ENCODE data around the gene YARS1. TPM values are rescaled to one million over a fixed set of nuclear protein-coding genes. Genes with fewer than 3 reads are reported as not detected.
A peak's percentile ranks its signal among the peaks of the same experiment; 100 is the strongest.

The YARS1 gene
- total RNA-seq, 1 donor from 2014 or later, result 219 TPM

GRCh38 chr1:32768110-32768850, 48.9 kb downstream of the YARS1 start:
- Mint-ChIP-seq H3K4me1 (ENCODE audit: low read depth, unreplicated experiment) (peaks cover 51% of the 10 kb centered on the region), H3K27ac (ENCODE audit: unreplicated experiment) (no peak overlapping the region), H3K27me3 (ENCODE audit: low read depth, unreplicated experiment) (no peaks in the 10 kb centered on the region), H3K4me3 (ENCODE audit: unreplicated experiment) (peak overlapping the region; percentile 50), H3K36me3 (ENCODE audit: low read depth, unreplicated experiment) (peaks cover 26% of the 10 kb centered on the region), H3K9me3 (ENCODE audit: unreplicated experiment) (no peaks in the 10 kb centered on the region)
- Histone ChIP-seq H3K4me1 (ENCODE audit: insufficient read depth, low read length) (peaks cover 20% of the 10 kb centered on the region), H4K20me1 (ENCODE audit: insufficient read depth, low read length) (peaks cover 25% of the 10 kb centered on the region), H3K27ac (ENCODE audit: low read depth, low read length) (no peak overlapping the region), H3K27me3 (ENCODE audit: insufficient read depth, low read length) (no peaks in the 10 kb centered on the region), H3K36me3 (ENCODE audit: insufficient read depth, low read length) (no peaks in the 10 kb centered on the region), H3K79me2 (ENCODE audit: insufficient read depth, low read length) (peaks cover 28% of the 10 kb centered on the region), H3K9ac (ENCODE audit: low read length) (no peak overlapping the region), H3K4me2 (ENCODE audit: low read length) (no peak overlapping the region), H2AFZ (ENCODE audit: low read depth, low read length) (no peak overlapping the region), H3K4me3 (ENCODE audit: insufficient read depth, low read depth, low read length) (no peak overlapping the region), H3K9me3 (ENCODE audit: insufficient read depth, low read depth, low read length) (no peaks in the 10 kb centered on the region)
- FAIRE-seq (no peak), DNase-seq (ENCODE audit: low read depth) (no peak)
- no peak for TF ChIP-seq CTCF (IDR thresholded peaks at IDR 0.05; ENCODE audit: insufficient read depth, low read depth, low read length)
- TF ChIP-seq EZH2 (IDR thresholded peaks at IDR 0.05; ENCODE audit: insufficient read depth, low read length), result no peak

DNA sequence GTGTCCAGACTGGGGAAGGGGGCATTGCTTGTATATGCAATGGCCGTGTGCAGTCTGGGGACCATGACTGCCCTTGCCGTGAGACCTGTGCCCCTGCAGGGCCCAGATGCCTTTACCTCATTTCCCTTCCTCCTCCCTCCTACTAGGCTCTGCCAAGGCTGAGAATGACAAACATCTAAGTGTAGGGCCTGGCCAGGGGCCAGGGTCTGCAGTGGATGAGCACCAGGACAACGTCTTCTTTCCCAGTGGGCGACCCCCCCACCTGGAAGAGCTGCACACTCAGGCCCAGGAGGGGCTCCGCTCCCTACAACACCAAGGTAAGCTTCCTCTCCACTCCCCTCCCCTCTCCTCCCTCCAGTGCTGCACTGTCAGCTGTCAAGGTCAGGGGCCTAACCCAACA, 49.5 kb downstream of the YARS1 start:
- no peak overlapping the region for H3K4me2 ChIP-seq (ENCODE audit: low read length)
- H3K4me1 ChIP-seq (ENCODE audit: insufficient read depth, low read length), result peaks cover 20% of the 10 kb centered on the region
- no peak for DNase-seq (ENCODE audit: low read depth)
- Mint-ChIP-seq H3K9me3 (ENCODE audit: unreplicated experiment) (peaks cover 2% of the 10 kb centered on the region), H3K27me3 (ENCODE audit: low read depth, unreplicated experiment) (no peaks in the 10 kb centered on the region), H3K4me3 (ENCODE audit: unreplicated experiment) (peak overlapping the region; percentile 72), H3K36me3 (ENCODE audit: low read depth, unreplicated experiment) (peaks cover 24% of the 10 kb centered on the region), H3K27ac (ENCODE audit: unreplicated experiment) (no peak overlapping the region), H3K4me1 (ENCODE audit: low read depth, unreplicated experiment) (peaks cover 47% of the 10 kb centered on the region)
- no peaks in the 10 kb centered on the region for H3K9me3 ChIP-seq (ENCODE audit: insufficient read depth, low read depth, low read length)
- H3K27me3 ChIP-seq (ENCODE audit: insufficient read depth, low read length), result no peaks in the 10 kb centered on the region
- peaks cover 23% of the 10 kb centered on the region for H4K20me1 ChIP-seq (ENCODE audit: insufficient read depth, low read length)
- no peak for FAIRE-seq
- H3K9ac ChIP-seq (ENCODE audit: low read length), result no peak overlapping the region
- no peaks in the 10 kb centered on the region for H3K36me3 ChIP-seq (ENCODE audit: insufficient read depth, low read length)
- H3K79me2 ChIP-seq (ENCODE audit: insufficient read depth, low read length), result peaks cover 32% of the 10 kb centered on the region
- no peak overlapping the region for H3K27ac ChIP-seq (ENCODE audit: low read depth, low read length)
- no peak overlapping the region for H3K4me3 ChIP-seq (ENCODE audit: insufficient read depth, low read depth, low read length)
- no peak overlapping the region for H2AFZ ChIP-seq (ENCODE audit: low read depth, low read length)
- TF ChIP-seq EZH2 (IDR thresholded peaks at IDR 0.05; ENCODE audit: insufficient read depth, low read length) (no peak), CTCF (IDR thresholded peaks at IDR 0.05; ENCODE audit: insufficient read depth, low read depth, low read length) (no peak)

DNA sequence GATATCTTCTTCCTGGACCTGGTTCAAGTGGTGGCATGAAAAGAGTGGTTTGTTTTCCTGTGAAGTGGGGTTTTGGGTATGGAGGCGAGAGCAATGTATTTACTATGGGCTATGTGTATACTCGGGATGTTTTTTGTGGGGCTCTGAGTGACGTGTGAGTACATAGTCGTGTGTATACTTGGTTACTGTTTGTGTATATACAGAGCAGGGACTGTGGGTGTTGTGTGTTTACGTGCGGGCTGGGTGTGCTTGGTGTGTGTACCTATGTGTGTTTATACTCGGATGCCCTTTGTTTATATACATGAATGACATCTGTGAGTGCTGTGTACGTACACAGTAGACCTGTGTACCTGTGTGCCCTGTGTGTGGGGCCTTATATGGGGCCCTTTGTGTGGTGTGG, 50.0 kb downstream of the YARS1 start:
- H3K4me1 Mint-ChIP-seq (ENCODE audit: low read depth, unreplicated experiment), result peaks cover 44% of the 10 kb centered on the region
- H3K9me3 Mint-ChIP-seq (ENCODE audit: unreplicated experiment), result peaks cover 2% of the 10 kb centered on the region

More for the DNA sequence above, 50.0 kb downstream of the YARS1 start:
- peaks cover 23% of the 10 kb centered on the region for H4K20me1 ChIP-seq (ENCODE audit: insufficient read depth, low read length)
- peaks cover 35% of the 10 kb centered on the region for H3K79me2 ChIP-seq (ENCODE audit: insufficient read depth, low read length)
- H3K27me3 Mint-ChIP-seq (ENCODE audit: low read depth, unreplicated experiment), result no peaks in the 10 kb centered on the region
- H3K4me2 ChIP-seq (ENCODE audit: low read length), result no peak overlapping the region
- no peak overlapping the region for H2AFZ ChIP-seq (ENCODE audit: low read depth, low read length)
- H3K4me1 ChIP-seq (ENCODE audit: insufficient read depth, low read length), result peaks cover 21% of the 10 kb centered on the region
- H3K27ac Mint-ChIP-seq (ENCODE audit: unreplicated experiment), result no peak overlapping the region
- H3K9me3 ChIP-seq (ENCODE audit: insufficient read depth, low read depth, low read length), result no peaks in the 10 kb centered on the region
- H3K36me3 Mint-ChIP-seq (ENCODE audit: low read depth, unreplicated experiment), result peaks cover 24% of the 10 kb centered on the region
- TF ChIP-seq CTCF (IDR thresholded peaks at IDR 0.05; ENCODE audit: insufficient read depth, low read depth, low read length) (no peak), EZH2 (IDR thresholded peaks at IDR 0.05; ENCODE audit: insufficient read depth, low read length) (no peak)
- no peak overlapping the region for H3K27ac ChIP-seq (ENCODE audit: low read depth, low read length)
- FAIRE-seq (no peak), DNase-seq (ENCODE audit: low read depth) (no peak)
- H3K4me3 Mint-ChIP-seq (ENCODE audit: unreplicated experiment), result peak overlapping the region; percentile 72
- H3K9ac ChIP-seq (ENCODE audit: low read length), result no peak overlapping the region
- no peaks in the 10 kb centered on the region for H3K27me3 ChIP-seq (ENCODE audit: insufficient read depth, low read length)
- H3K36me3 ChIP-seq (ENCODE audit: insufficient read depth, low read length), result no peaks in the 10 kb centered on the region
- no peak overlapping the region for H3K4me3 ChIP-seq (ENCODE audit: insufficient read depth, low read depth, low read length)

Data from astrocyte (in vitro differentiated cells and primary cell).